Fibroblast of skin of left quadriceps (primary cell): ENCODE results near the gene TMEM170B.
"Not testable (repeated sequence)": the region's sequence is repeated elsewhere in the genome, so short reads cannot be mapped to it uniquely, and the experiment has no call there.

Source experiments
- DNase-seq, 2 experiments: peaks; one replicate each; pipeline ENCODE4 v3.0.0-alpha.2; 2013; ENCODE audit warnings: low read depth in 2 of 2

The TMEM170B gene

DNA sequence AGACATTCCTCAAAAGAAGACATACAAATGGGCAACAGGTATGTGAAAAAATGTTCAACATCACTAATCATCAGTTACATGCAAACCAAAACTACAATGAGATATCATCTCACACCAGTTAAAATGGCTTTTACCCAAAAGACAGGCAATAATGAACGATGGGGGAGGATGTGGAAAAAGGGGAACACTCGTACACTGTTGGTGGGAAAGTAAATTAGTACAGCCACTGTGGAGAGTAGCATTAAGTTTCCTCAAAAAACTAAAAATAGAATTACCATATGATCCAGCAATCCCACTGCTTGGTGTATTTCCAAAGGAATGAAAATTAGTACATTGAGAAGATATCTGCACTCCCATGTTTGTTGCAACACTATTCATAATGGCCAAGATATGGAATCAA lies 8.6 kb upstream of the TMEM170B start:
- DNase-seq, result no peak

DNA sequence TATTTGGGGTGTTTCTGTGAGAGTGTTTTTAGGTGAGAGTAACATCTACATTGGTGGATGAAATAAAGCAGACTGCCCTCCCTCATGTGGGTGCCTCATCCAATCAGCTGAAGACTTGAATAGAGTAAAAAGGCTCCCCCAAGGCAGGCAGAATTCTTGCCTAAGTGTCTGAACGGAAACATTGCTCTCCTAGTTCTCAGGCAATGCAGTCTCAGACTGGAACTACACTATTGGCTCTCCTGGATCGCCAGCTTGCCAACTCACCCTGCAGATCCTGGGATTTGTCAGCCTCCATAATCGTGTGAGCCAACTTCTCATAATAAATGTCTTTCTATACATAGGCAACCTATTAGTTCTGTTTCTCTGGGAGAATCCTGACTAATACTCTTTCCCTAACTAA lies 5.5 kb upstream of the TMEM170B start:
- no peak for DNase-seq

- DNase-seq, result no peak
These were observed 3.0 kb upstream of the TMEM170B start for GRCh38 chr6:11534561-11534960.

DNA sequence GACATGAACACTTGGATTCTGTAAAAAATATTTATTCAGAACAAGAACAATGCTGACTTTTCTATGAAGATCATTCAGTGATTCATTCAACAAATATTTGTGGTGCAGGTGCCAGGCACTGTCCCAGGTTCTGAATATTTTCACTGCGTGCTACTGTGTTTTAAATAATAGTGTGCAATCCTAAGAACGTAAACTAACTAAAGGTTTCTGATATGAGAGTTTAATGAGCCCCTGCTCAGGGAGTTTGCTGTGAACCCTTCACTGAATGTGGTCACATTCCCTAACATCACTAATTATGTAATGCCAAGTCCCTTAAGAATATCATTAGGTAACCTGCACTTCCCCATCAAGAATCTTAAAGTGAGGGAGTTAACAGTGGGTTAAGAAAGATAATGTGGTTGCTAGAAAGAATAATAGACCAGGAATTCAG lies 1.7 kb upstream of the TMEM170B start:
- DNase-seq, result no peak

- no peak for DNase-seq
These were observed 754 bp upstream of the TMEM170B start for GRCh38 chr6:11536795-11537194.

DNA sequence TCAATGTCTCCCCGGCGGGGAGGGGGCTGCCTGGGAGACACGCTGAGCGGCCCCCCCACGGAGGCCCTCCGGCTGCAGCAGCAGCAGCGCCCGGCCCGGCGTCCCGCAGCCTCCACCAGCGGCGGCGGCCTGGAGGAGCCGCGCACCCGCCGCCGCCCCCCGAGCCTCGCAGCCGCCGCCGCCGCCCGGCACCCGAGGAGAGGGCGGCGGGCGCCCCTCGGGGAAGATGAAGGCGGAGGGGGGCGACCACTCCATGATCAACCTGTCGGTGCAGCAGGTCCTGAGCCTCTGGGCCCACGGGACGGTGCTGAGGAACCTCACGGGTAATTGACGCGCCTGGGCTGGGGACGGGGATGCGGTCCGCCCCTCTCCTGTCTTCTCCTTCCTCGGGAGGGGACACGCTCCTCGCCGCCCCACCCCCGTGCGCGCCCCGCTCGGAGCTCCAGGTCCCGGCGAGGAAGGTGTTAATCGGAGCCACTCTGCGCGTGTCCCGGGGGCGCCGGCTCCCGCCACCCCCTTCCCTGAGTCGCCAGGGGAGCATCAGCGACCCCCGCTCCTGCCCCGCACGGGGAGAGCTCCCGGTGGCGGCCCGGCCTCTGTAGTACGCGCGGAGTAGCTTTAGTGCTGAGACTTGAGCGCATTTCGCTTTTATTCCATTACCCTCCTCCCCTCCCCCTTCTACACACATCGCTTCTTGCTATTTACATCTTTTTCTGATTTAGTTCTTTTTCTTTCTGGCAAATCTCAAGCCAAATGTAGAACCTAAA lies 686 bp downstream of the TMEM170B start:
- no peak for DNase-seq

DNA sequence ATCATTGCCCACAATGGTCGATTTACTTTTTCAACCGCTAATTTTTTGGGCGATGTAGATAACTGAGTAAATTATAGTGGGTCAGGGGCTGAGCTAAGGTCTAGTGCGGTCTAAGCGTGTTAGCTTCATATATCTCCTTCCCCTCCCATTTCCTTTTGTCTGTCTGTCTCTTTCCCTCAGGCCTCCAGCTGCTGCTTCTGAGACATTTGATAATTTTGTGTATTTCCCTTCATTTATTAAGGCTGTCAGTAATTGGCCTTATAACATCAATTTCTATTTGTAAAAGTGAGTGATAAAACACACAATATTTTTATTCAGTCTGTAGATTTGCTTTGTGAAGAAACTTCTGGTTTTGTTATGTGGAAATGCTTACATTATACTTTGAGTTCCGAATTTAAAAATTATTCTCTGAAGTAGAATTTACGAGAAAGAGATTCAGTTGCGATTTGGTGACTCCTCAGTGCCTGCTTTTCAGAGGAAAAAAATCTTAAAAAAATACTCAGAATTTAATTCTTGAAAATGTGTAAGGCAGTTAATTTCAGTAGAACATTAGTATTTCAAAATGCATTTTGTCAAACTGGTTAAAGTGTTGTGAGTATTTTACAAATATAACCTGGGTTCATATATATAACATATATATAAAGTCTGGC lies 1.4 kb downstream of the TMEM170B start:
- DNase-seq, result no peak

DNA sequence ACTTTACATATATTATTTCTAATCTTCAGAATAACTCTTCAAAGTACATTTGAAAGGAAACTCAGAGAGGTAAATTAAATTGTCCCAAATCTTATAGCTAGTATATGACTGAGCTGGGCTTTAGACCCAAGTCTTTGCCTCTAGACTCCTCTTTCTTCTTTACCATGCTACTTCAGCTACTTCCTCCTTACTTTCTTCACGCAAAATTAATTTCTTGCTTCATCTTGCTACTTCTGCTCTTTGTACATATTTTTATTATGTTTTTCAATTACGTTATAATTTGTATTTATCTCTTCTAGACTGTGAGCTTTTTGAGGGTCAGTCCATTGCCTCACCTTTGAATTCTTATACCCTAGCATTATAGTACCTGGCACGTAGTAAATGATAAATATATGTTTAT lies 5.3 kb downstream of the TMEM170B start:
- DNase-seq, result no peak

DNA sequence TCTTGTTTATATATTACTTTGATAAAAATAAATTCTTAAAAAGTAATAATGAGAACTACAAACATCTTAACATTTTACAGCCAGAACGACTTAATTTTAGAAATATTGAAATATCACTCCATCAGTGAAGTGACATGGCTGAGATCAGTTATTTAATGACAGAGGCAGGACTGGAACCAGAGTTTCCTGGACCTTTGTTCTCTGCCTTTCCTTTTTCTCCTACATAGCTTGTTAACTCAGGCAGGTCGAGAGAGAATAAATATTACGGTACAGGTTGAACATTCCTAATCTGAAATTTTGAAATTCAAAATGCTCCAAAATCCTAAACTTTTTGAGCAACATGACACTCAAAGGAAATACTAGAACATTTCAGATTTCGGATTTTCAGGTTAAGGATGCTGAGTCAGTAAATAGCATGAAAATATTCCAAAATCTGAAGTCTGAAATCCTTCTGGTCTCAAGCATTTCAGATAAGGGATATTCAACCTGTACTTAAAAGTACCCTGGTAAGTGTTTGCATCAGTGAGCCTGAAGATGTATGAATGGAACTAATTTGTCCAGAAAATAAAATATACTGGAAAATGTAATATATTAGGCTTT lies 6.5 kb downstream of the TMEM170B start:
- no peak for DNase-seq

DNA sequence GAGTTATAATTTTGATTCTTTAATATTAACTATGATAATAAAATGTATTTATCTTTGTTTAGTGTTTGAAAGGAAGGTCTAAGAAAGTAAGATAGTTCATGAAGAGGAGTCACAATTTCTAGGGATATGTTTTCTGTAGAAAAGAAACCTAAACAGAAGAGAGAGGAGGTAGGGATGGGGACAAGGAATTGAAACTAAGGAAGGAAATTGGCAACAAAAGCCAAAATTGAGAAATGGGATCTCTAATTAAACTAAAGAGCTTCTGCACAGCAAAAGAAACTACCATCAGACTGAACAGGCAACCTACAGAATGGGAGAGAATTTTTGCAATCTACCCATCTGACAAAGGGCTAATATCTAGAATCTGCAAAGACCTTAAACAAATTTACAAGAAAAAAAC lies 10.3 kb downstream of the TMEM170B start:
- DNase-seq, result not testable (repeated sequence)

- DNase-seq, result not testable (repeated sequence)
These were observed 11.0 kb downstream of the TMEM170B start for GRCh38 chr6:11548578-11548977.

- no peak for DNase-seq
These were observed 13.5 kb downstream of the TMEM170B start for GRCh38 chr6:11551053-11551452.

DNA sequence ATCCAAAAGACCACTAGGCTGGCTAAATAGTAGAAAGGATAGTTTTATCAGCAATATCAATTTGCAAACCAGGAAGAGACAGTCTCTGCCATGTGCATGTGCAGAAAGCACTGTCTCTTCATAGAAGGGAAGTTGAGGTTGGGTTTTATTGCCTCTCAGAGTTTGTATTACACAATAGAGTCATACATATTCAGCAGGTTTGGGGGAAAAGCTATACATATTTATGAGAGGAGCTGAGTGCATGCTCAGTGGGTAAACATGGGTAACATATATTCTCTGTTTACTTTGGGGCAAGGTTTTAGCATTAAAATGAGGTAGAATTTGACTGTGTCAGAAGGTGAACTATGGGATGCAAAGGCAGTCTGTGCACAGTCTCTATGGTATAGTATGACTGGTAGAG lies 14.9 kb downstream of the TMEM170B start:
- DNase-seq, result no peak

DNA sequence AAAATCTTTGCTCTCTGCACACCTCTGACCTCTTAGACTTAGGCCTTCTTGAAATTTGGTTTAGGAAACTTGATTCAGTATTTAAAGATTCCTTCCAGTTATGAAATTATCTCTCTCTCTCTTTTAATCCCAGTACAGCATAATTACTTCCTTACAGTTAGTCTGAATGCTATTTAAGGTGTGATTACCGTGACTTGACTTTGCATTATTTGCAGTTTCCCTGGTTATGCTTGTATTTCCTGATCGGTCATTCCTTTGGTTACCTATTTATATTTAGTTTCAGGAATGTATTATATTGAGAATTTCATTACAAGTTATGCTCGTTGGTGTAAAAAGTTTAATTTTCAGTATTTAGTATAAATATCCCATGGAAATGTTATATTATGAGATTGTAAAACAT lies 16.3 kb downstream of the TMEM170B start:
- no peak for DNase-seq

DNA sequence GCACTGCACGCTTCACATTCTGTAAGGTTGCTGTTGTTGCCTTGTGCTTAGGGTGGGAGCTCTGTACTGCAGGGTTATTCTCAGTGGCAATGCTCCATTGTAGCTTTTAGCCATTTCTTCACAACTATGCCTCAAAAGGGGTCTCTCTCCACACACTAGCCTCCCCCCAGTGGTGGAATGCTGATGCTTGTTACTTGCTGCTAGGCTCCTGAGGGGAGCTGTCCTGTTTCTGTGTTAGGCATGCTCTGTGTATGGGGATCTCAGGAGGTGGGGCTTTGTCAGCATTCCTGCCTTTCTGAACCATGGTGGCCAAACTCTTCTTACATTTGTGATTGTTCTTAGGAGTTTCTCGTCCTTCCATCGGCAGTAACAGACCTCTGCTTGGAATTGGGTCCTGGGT lies 18.8 kb downstream of the TMEM170B start:
- no peak for DNase-seq

DNA sequence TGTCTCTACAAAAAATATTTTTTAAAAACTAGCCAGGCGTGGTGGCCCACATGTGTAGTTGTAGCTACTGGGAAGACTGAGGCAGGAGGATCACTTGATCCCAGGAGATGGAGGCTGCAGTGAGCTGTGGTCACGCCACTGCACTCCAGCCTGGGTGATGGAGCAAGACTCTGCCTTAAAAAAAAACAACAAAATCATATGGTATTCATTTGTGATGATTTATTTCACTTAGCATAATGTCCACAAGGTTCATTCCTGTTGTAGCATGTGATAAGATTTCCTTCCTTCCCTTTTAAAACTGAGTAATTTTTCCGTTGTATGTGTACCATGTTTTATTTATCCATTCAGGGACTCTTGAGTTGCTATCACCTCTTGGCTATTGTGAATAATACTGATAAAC lies 26.2 kb downstream of the TMEM170B start:
- no peak for DNase-seq

DNA sequence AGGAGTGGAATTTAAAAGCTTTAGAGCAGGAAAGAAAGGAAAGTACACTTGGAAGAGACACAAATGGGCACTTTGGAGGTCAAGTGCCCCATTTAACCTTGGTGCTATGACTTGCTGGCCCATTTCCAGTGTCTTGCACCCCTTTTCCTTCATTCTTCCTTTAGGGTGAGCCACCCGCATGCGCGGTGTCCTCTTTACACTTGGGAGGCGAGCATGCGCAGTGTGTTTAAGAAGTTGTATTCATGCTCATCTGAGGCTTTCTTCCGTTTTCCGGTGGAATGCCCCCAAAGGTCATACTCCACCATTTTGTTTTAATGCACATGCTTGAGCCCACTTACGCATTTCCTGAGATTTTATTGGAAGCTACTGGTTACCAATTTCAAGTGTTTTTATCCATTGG lies 29.1 kb downstream of the TMEM170B start:
- DNase-seq, result no peak

DNA sequence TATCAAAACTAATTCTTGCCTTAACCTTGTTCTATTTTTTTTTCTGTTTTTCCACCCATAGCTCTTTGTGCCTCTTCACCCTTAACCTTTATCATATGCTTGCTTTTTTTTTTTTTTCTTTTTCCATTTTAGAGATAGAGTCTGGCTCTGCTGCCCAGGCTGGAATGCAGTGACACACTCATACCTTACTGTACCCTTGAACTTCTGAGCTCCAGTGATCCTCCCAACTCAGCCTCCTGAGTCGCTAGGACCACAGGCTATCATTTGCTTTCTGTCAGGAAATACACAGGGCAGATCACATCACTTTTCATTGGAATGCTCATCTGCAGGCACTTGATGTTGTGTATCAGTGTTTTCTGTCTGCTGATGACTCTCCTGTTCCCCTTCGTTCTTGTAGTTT lies 33.5 kb downstream of the TMEM170B start:
- DNase-seq, result no peak

- DNase-seq, result peak; percentile 65 to 67
These were observed 38.0 kb downstream of the TMEM170B start for GRCh38 chr6:11575408-11576033.

DNA sequence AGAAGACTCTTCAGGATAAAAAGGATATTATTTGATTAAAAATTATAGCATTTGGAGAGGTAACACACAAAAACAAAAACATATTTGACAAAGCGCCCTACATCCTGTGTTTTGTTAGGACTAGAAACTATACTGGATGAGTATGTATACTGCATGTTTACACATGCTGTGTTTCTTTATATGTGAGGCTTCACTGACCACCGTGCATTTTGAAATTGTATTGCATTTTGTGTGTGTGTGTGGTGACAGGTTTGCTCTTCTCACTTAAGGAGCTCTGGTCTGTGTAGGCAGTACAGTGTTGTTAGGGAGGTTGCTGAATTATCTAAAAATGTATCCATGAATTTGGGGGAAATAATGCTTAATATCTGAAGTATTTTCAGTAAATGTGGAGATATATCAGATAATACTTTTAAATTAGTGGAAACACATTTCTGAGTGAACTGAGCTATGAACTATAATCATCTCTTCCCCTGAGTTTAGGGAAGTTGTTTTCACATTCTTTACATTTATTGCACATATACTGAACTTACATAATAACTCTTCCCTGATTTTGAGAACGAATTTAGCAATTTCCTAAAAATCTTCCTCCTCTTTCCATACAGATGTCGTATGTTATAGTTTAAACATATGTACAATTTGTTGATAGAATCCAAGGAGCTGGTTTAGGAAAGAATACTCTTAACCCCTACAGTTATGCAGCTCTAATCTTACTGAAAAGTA lies 43.3 kb downstream of the TMEM170B start:
- DNase-seq, result no peak

DNA sequence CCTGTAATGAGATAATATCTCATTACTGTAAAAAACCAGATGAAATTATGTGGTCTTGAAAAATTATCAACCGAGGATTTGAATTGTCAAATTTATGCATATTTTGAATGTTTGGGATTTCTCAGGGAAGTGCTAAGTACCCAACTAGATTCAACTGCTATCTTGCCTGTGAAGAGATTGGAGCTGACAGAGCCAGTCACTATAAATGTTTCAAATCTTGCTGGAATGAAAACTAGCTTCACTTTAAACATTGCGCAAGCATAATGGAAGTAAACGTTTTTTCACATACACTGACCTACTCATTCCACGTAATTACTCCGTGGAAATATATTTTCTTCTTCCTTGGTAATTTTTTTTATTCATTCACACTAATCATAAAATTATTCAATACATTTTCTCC lies 46.7 kb downstream of the TMEM170B start:
- DNase-seq, result peak; percentile 6 to 14

- peak; percentile 38 to 43 for DNase-seq
These were observed 48.0 kb downstream of the TMEM170B start for GRCh38 chr6:11585426-11586016.
